BLaER1 (cell line): ENCODE measurements around the gene FILIP1L.

Experiments
- H3K27ac ChIP-seq: shearing (Covaris generic); formaldehyde crosslinking; 2 replicates; pipeline ENCODE4 v1.8.1; 2022
- H3K27me3 ChIP-seq: shearing (Covaris generic); formaldehyde crosslinking; 2 replicates; pipeline ENCODE4 v1.8.1; 2022
- H3K36me3 ChIP-seq: shearing (Covaris generic); formaldehyde crosslinking; 2 replicates; pipeline ENCODE4 v1.8.1; 2022
- H3K4me1 ChIP-seq: shearing (Covaris generic); formaldehyde crosslinking; 2 replicates; pipeline ENCODE4 v1.8.1; 2022
- H3K4me2 ChIP-seq: shearing (Covaris generic); formaldehyde crosslinking; 2 replicates; pipeline ENCODE4 v1.8.1; 2022
- H3K4me3 ChIP-seq: shearing (Covaris generic); formaldehyde crosslinking; 2 replicates; pipeline ENCODE4 v1.8.1; 2022
- H3K9ac ChIP-seq: shearing (Covaris generic); formaldehyde crosslinking; 2 replicates; pipeline ENCODE4 v1.8.1; 2022
- H3K9me3 ChIP-seq: shearing (Covaris generic); formaldehyde crosslinking; 2 replicates; pipeline ENCODE4 v1.8.1; 2022
- H4K20me1 ChIP-seq: shearing (Covaris generic); formaldehyde crosslinking; 2 replicates; pipeline ENCODE4 v1.8.1; 2022
- Cebpa-rat ChIP-seq: shearing (Covaris generic); IDR thresholded peaks from 2 replicates; pipeline ENCODE4 v1.8.1; 2022

The FILIP1L gene

GRCh38 chr3:100047455-100048141 lies 66.7 kb downstream of the FILIP1L start:
- H3K4me3 ChIP-seq: peak overlapping the region; percentile 17; the same call in 1 of the 2 replicates
- H3K27me3 ChIP-seq: no peaks in the 10 kb centered on the region
- peak overlapping the region; percentile 43 for H3K9ac ChIP-seq
- peaks cover 48% of the 10 kb centered on the region for H3K4me1 ChIP-seq
- peak overlapping the region; percentile 64 for H3K4me2 ChIP-seq
- TF ChIP-seq Cebpa-rat: no peak
- H3K36me3 ChIP-seq: no peaks in the 10 kb centered on the region
- no peaks in the 10 kb centered on the region for H4K20me1 ChIP-seq
- no peaks in the 10 kb centered on the region for H3K9me3 ChIP-seq
- peak overlapping the region; percentile 53 for H3K27ac ChIP-seq

- Histone ChIP-seq H3K4me2 (peak overlapping the region; percentile 64), H4K20me1 (no peaks in the 10 kb centered on the region), H3K4me1 (peaks cover 48% of the 10 kb centered on the region), H3K4me3 (no peak overlapping the region), H3K9ac (no peak overlapping the region), H3K27ac (peak overlapping the region; percentile 53; the same call in 1 of the 2 replicates), H3K9me3 (no peaks in the 10 kb centered on the region), H3K36me3 (no peaks in the 10 kb centered on the region), H3K27me3 (no peaks in the 10 kb centered on the region)
- no peak for TF ChIP-seq Cebpa-rat
These were observed 67.3 kb downstream of the FILIP1L start for GRCh38 chr3:100046986-100047385.

DNA sequence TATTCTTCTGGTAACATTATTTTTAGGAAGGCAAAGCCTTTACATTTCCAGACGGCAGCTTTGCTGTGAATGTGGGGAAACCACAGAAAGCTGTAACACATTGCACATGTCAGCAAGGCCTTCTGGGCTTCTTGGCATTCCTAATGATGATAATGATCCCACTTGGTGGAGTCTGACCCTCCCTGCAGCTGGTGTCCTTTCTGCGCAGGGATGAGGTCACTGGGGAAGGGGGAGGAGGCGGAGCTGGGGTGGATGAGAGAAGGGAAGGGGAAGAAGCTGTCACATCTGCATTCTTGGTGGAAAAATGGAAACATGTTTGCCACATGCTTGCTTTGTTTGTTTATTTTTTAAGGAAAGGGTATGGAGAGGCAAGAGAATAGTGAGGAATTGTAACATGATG lies 68.6 kb downstream of the FILIP1L start:
- TF ChIP-seq Cebpa-rat: no peak
- peaks cover 48% of the 10 kb centered on the region for H3K4me1 ChIP-seq

GRCh38 chr3:100044369-100044768 lies 69.9 kb downstream of the FILIP1L start:
- Histone ChIP-seq H3K27me3 (no peaks in the 10 kb centered on the region), H3K4me2 (peak overlapping the region; percentile 49), H3K9me3 (no peaks in the 10 kb centered on the region), H4K20me1 (no peaks in the 10 kb centered on the region), H3K4me3 (no peak overlapping the region), H3K36me3 (no peaks in the 10 kb centered on the region), H3K4me1 (peaks cover 53% of the 10 kb centered on the region), H3K27ac (no peak overlapping the region), H3K9ac (no peak overlapping the region)
- no peak for TF ChIP-seq Cebpa-rat

More for the DNA sequence above, 68.6 kb downstream of the FILIP1L start:
- Histone ChIP-seq H3K36me3 (no peaks in the 10 kb centered on the region), H3K4me2 (peak overlapping the region; percentile 25; the same call in 1 of the 2 replicates), H3K9ac (no peak overlapping the region), H3K4me3 (no peak overlapping the region), H4K20me1 (no peaks in the 10 kb centered on the region), H3K9me3 (no peaks in the 10 kb centered on the region), H3K27me3 (no peaks in the 10 kb centered on the region), H3K27ac (no peak overlapping the region)

DNA sequence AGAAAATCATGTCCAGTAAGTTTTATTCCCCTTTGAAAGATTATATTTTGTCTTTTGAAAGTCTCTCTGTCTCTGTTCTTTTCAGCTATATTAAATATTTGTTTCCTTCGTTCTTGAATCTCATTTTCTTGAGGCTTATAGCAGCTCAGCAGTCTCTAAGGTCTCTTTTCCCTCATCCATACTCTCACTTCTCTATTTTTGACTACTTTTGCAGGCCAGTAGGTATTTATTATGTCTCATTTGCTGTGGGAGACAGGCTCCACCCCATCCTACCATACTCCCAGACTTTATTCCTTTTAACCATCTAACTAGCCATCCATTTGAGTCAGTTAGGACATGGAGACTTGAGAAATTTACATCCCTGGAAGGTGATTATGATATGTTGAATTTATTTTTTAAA lies 71.0 kb downstream of the FILIP1L start:
- Histone ChIP-seq H3K27me3 (no peaks in the 10 kb centered on the region), H3K36me3 (no peaks in the 10 kb centered on the region), H3K27ac (no peak overlapping the region), H3K4me2 (no peak overlapping the region), H4K20me1 (no peaks in the 10 kb centered on the region), H3K9me3 (no peaks in the 10 kb centered on the region), H3K4me3 (no peak overlapping the region), H3K9ac (no peak overlapping the region), H3K4me1 (peaks cover 48% of the 10 kb centered on the region)
- TF ChIP-seq Cebpa-rat: no peak

- no peak for TF ChIP-seq Cebpa-rat
- Histone ChIP-seq H3K27me3 (no peaks in the 10 kb centered on the region), H4K20me1 (no peaks in the 10 kb centered on the region), H3K4me1 (peaks cover 39% of the 10 kb centered on the region), H3K4me3 (no peak overlapping the region), H3K36me3 (no peaks in the 10 kb centered on the region), H3K27ac (no peak overlapping the region), H3K9ac (no peak overlapping the region), H3K4me2 (no peak overlapping the region), H3K9me3 (no peaks in the 10 kb centered on the region)
These were observed 71.9 kb downstream of the FILIP1L start for GRCh38 chr3:100042166-100042981.

DNA sequence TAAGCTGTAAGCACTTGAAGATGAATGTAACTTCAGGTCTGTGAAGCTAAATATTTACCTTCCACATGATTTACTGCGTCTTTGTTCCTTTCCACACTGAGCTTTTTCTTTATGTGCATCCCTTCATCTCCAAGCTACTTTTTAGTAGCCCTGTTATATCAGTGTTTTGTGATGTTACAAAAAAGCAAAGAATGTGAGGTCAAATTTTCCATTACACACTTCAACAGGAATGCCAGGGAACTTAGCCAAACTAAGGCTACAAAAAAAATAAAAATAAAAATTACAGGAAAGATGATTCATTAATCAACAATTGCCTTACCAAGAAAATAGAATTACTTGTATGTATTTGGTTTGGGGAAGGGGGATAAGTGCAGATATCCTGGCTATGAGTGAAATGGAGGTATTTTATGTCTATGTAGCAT lies 73.0 kb downstream of the FILIP1L start:
- H3K4me2 ChIP-seq: no peak overlapping the region
- H3K4me1 ChIP-seq: peaks cover 29% of the 10 kb centered on the region
- no peak overlapping the region for H3K27ac ChIP-seq
- no peaks in the 10 kb centered on the region for H3K9me3 ChIP-seq
- H3K9ac ChIP-seq: no peak overlapping the region
- no peaks in the 10 kb centered on the region for H3K27me3 ChIP-seq
- no peaks in the 10 kb centered on the region for H3K36me3 ChIP-seq
- no peaks in the 10 kb centered on the region for H4K20me1 ChIP-seq
- no peak overlapping the region for H3K4me3 ChIP-seq
- TF ChIP-seq Cebpa-rat: no peak

- Histone ChIP-seq H3K4me1 (peaks cover 25% of the 10 kb centered on the region), H3K27me3 (no peaks in the 10 kb centered on the region), H3K9ac (no peak overlapping the region), H3K36me3 (no peaks in the 10 kb centered on the region), H3K27ac (no peak overlapping the region), H3K4me2 (no peak overlapping the region), H4K20me1 (no peaks in the 10 kb centered on the region), H3K9me3 (no peaks in the 10 kb centered on the region), H3K4me3 (no peak overlapping the region)
- no peak for TF ChIP-seq Cebpa-rat
These were observed 73.7 kb downstream of the FILIP1L start for GRCh38 chr3:100040451-100041225.

DNA sequence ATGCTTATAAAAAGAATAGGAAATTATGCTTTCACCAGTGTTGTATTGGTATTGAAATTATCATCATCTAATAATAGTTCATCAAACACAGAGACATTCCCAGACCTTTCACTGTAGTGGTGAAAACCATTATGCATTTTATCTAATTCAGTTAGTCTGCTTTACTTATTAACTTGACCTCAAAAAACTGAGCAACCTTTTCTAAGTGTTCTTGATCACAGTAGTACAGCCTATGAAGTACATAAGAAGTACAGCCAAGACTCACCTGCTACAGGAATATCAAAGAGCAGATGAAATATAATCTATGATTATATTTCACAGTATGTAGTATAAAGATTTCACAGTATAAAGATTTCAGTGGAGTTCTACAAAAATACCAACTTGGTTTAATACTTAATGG lies 75.2 kb downstream of the FILIP1L start:
- no peak overlapping the region for H3K4me3 ChIP-seq
- no peaks in the 10 kb centered on the region for H3K27me3 ChIP-seq
- no peaks in the 10 kb centered on the region for H3K36me3 ChIP-seq
- TF ChIP-seq Cebpa-rat: no peak
- no peaks in the 10 kb centered on the region for H3K9me3 ChIP-seq
- no peak overlapping the region for H3K27ac ChIP-seq
- no peaks in the 10 kb centered on the region for H4K20me1 ChIP-seq
- H3K4me1 ChIP-seq: peaks cover 9% of the 10 kb centered on the region
- H3K9ac ChIP-seq: no peak overlapping the region
- H3K4me2 ChIP-seq: no peak overlapping the region
